ENCODE measurements around the gene B3GNT3. TPM values are rescaled to one million over a fixed set of nuclear protein-coding genes. Genes with fewer than 3 reads are reported as not detected.

B3GNT3 gene
- total and polyA plus RNA-seq, 9 of the 15 experiments (the other 6 are each of a cell fraction or from before 2014, with no cell fraction given), result 0.06 to 0.11 (median 0.07) TPM; not detected in 6

- TF ChIP-seq ZNF780A (CRISPR knock-in tag; IDR thresholded peaks at IDR 0.05) (no peak), ZNF41 (CRISPR knock-in tag; conservative IDR thresholded peaks at IDR 0.05) (no peak), TAF9B (IDR thresholded peaks at IDR 0.05; ENCODE audit: partially characterized antibody) (no peak), HOMEZ (CRISPR knock-in tag; IDR thresholded peaks at IDR 0.05) (no peak), L3MBTL2 (IDR thresholded peaks at IDR 0.05) (no peak), CTBP1 (IDR thresholded peaks at IDR 0.05; ENCODE audit: borderline replicate concordance) (no peak), CBFB (CRISPR knock-in tag; IDR thresholded peaks at IDR 0.05) (no peak), PHF20 (IDR thresholded peaks at IDR 0.05; ENCODE audit: partially characterized antibody) (peak; percentile 45), ZMIZ1 (IDR thresholded peaks at IDR 0.05; ENCODE audit: low read depth in 2 of 2, low read length in 2 of 2) (no peak), RBM39 (optimal IDR thresholded peaks at IDR 0.05; ENCODE audit: low read depth, low read length) (no peak), CBX3 (IDR thresholded peaks at IDR 0.05; ENCODE audit: borderline replicate concordance in 1 of 2, low read length in 2 of 2) (peak in 1 of 2 experiments; percentile 82; a peak in 2 of 3 replicates), HDAC6 (IDR thresholded peaks at IDR 0.05; ENCODE audit: low read depth, low read length) (no peak), ZKSCAN8 (CRISPR knock-in tag; IDR thresholded peaks at IDR 0.05) (peak; percentile 86; the same call in 1 of the 2 replicates), THRAP3 (IDR thresholded peaks at IDR 0.05; ENCODE audit: borderline replicate concordance) (no peak), POLR2AphosphoS2 (IDR thresholded peaks at IDR 0.05; ENCODE audit: low read length) (no peak), BRD4 (IDR thresholded peaks at IDR 0.05) (no peak), RBBP5 (IDR thresholded peaks at IDR 0.05; ENCODE audit: borderline replicate concordance, insufficient read depth, low read length, poor library complexity, severe bottlenecking) (no peak), GATAD2A (IDR thresholded peaks at IDR 0.05) (no peak), ZNF696 (CRISPR knock-in tag; conservative IDR thresholded peaks at IDR 0.05) (no peak), SIN3B (IDR thresholded peaks at IDR 0.05; ENCODE audit: low read depth) (no peak)
These were observed 45.9 kb upstream of the B3GNT3 start (continued) for GRCh38 chr19:17748884-17749638.

All from K562 (cell line).